Esophagus muscularis mucosa (tissue), 4 donors: Measurements from ENCODE around the gene MAST3. TPM values are rescaled to one million over a fixed set of nuclear protein-coding genes. Genes with fewer than 3 reads are reported as not detected.
A peak's percentile ranks its signal among the peaks of the same experiment; 100 is the strongest.

Experiments used
- DNase-seq: peaks from one replicate; pipeline ENCODE4 v3.0.0-alpha.2; 2017; ENCODE audit errors: extremely low spot score
- H3K27ac ChIP-seq, 4 donors: fragments of 200-600 bp; sonication (generic); replicated peaks in 1 of 4; 1 replicate in 3 of 4; 2 replicates in 1 of 4; pipeline ENCODE4 v1.5.1; 2016 to 2019; ENCODE audit warnings: mild to moderate bottlenecking in 1 of 4
- H3K27me3 ChIP-seq, 4 donors: fragments of 200-600 bp; sonication (generic); one replicate each; pipeline versions ENCODE4 v1.5.1 to v1.6.0; 2016 to 2019
- H3K36me3 ChIP-seq, 4 donors: fragments of 200-600 bp; sonication (generic); one replicate each; pipeline ENCODE4 v1.5.1; 2016 to 2019
- H3K4me1 ChIP-seq, 4 donors: fragments of 200-600 bp; sonication (generic); one replicate each; pipeline ENCODE4 v1.5.1; 2016 to 2019
- H3K4me3 ChIP-seq, 4 donors: fragments of 200-600 bp; sonication (generic); 1 replicate in 2 of 4; 2 replicates in 2 of 4; pipeline ENCODE4 v1.5.1; 2016 to 2019; ENCODE audit warnings: mild to moderate bottlenecking in 4 of 4, moderate library complexity in 1 of 4
- H3K9me3 ChIP-seq, 4 donors: fragments of 200-600 bp; sonication (generic); 1 replicate in 3 of 4; 2 replicates in 1 of 4; pipeline ENCODE4 v1.5.1; 2016 to 2019
- CTCF ChIP-seq, 3 experiments: fragments of 200-600 bp in 2 of 3; fragments of 450-650 bp in 1 of 3; sonication (generic) in 2 of 3; IDR thresholded peaks; one replicate each; pipeline ENCODE4 v1.5.1; 2017 to 2019; ENCODE audit warnings: antibody characterized with exemption in 3 of 3, mild to moderate bottlenecking in 2 of 3, moderate library complexity in 1 of 3
- EP300 ChIP-seq: sonication (generic); formaldehyde crosslinking; IDR thresholded peaks from one replicate; pipeline ENCODE4 v1.6.1; 2017; ENCODE audit warnings: antibody characterized with exemption
- POLR2A ChIP-seq: fragments of 450-650 bp; IDR thresholded peaks from one replicate; pipeline ENCODE4 v1.6.1; 2017; ENCODE audit warnings: antibody characterized with exemption, moderate library complexity, mild to moderate bottlenecking, low read depth
- POLR2AphosphoS5 ChIP-seq, 2 donors: sonication (generic); formaldehyde crosslinking; IDR thresholded peaks; one replicate each; pipeline ENCODE4 v1.6.1; 2017; ENCODE audit warnings: antibody characterized with exemption in 2 of 2
- WGBS: methylation state at CpG from one replicate; pipeline ENCODE4 v1.1.5; 2018; 5-methylcytosine and 5-hydroxymethylcytosine counted together
- intact Hi-C: fragments of 100-400 bp; cut with DNase I; formaldehyde crosslinking; loops from one replicate; pipeline ENCODE4 v1.15.1; 2023
- total RNA-seq, 4 donors: library from RNA; depleted of rRNA; stranded (reverse); fragments of >200 nt; gene quantifications; one replicate each; pipeline versions ENCODE4 v1.1.0 to v1.2.1, GENCODE V29; 2016

MAST3 gene
- total RNA-seq: 1 to 10 TPM; 5.0 to 8.5 (median 6.4) TPM

GRCh38 chr19:18097217-18097992 is at the start of gene MAST3:
MAST3 (plus strand) TSS chr19:18097778; CDS start chr19:18097793, 15 bp downstream.
- Histone ChIP-seq H3K9me3 (no peaks in the 10 kb centered on the region), H3K4me1 (peaks cover 16 to 29% (median 23%) of the 10 kb centered on the region in 4 donors), H3K4me3 (peak within 1 kb of the TSS; percentile 42 to 58 (median 48)), H3K27me3 (peaks cover 0 to 53% (median 21%) of the 10 kb centered on the region in 4 donors), H3K27ac (no peak within 1 kb of the TSS), H3K36me3 (no peaks in the 10 kb centered on the region)
- 46% methylated on average over 27 of the region's 54 CpGs for WGBS
- intact Hi-C loops: no loop called here
- TF ChIP-seq EP300 (no peak), POLR2A (no peak), CTCF (IDR thresholded peaks at IDR 0.05) (no peak), POLR2AphosphoS5 (IDR thresholded peaks at IDR 0.05) (no peak)
- no peak for DNase-seq

GRCh38 chr19:18049385-18049784 is 48.2 kb upstream of the MAST3 start:
- DNase-seq: no peak
- TF ChIP-seq EP300 (no peak), POLR2AphosphoS5 (IDR thresholded peaks at IDR 0.05) (peak; percentile 64 to 95)
- Histone ChIP-seq H3K9me3 (no peaks in the 10 kb centered on the region), H3K4me1 (peaks cover 44 to 74% (median 66%) of the 10 kb centered on the region in 4 donors), H3K27me3 (no peaks in the 10 kb centered on the region), H3K4me3 (no peak overlapping the region), H3K36me3 (no peaks in the 10 kb centered on the region), H3K27ac (peak overlapping the region; percentile 77 to 82 (median 78))
- intact Hi-C loops: no loop called here
- 52% methylated on average over 10 of the region's 10 CpGs for WGBS

- H3K27ac ChIP-seq: peak overlapping the region; percentile 55 to 80 (median 76)
- intact Hi-C loops: no loop called here
- 0% methylated on average over 4 of the region's 31 CpGs for WGBS
- TF ChIP-seq CTCF (IDR thresholded peaks at IDR 0.05) (no peak), POLR2AphosphoS5 (IDR thresholded peaks at IDR 0.05) (peak; percentile 7 to 20), POLR2A (no peak), EP300 (no peak)
- no peaks in the 10 kb centered on the region for H3K27me3 ChIP-seq
- no peak for DNase-seq
- peaks cover 34 to 55% (median 52%) of the 10 kb centered on the region in 4 donors for H3K4me1 ChIP-seq
- H3K36me3 ChIP-seq: no peaks in the 10 kb centered on the region
- H3K4me3 ChIP-seq: peak overlapping the region; percentile 23 to 48 (median 40)
- no peaks in the 10 kb centered on the region for H3K9me3 ChIP-seq
Measured at GRCh38 chr19:18051887-18052286, 45.7 kb upstream of the MAST3 start.

GRCh38 chr19:18053576-18054219 is 43.9 kb upstream of the MAST3 start:
- Histone ChIP-seq H3K4me1 (peaks cover 47 to 70% (median 62%) of the 10 kb centered on the region in 4 donors), H3K27me3 (no peaks in the 10 kb centered on the region), H3K9me3 (no peaks in the 10 kb centered on the region), H3K36me3 (no peaks in the 10 kb centered on the region), H3K4me3 (no peak overlapping the region), H3K27ac (peak overlapping the region in 3 of 4 donors; percentile 43 to 72 (median 44))
- TF ChIP-seq POLR2A (no peak), POLR2AphosphoS5 (IDR thresholded peaks at IDR 0.05) (no peak), CTCF (IDR thresholded peaks at IDR 0.05) (no peak), EP300 (no peak)
- WGBS: 63% methylated on average over 9 of the region's 9 CpGs
- no peak for DNase-seq
- intact Hi-C loops: no loop called here

GRCh38 chr19:18055967-18056366 is 41.6 kb upstream of the MAST3 start:
- Histone ChIP-seq H3K4me3 (no peak overlapping the region), H3K36me3 (no peaks in the 10 kb centered on the region), H3K4me1 (peaks cover 27 to 48% (median 41%) of the 10 kb centered on the region in 4 donors), H3K27ac (no peak overlapping the region), H3K9me3 (no peaks in the 10 kb centered on the region), H3K27me3 (peaks cover 0 to 3% (median 0%) of the 10 kb centered on the region in 4 donors)
- TF ChIP-seq EP300 (no peak), CTCF (IDR thresholded peaks at IDR 0.05) (no peak), POLR2AphosphoS5 (IDR thresholded peaks at IDR 0.05) (no peak), POLR2A (no peak)
- intact Hi-C loops: no loop called here
- 80% methylated on average over 5 of the region's 5 CpGs for WGBS
- no peak for DNase-seq
